WI38 (cell line): ENCODE data around the gene COMMD3.
A peak's percentile ranks its signal among the peaks of the same experiment; 100 is the strongest.

Source experiments
- H3K4me3 ChIP-seq: 2 replicates; pipeline ENCODE4 v1.5.1; 2011; ENCODE audit warnings: low read depth, mild to moderate bottlenecking, control low read depth, low read length
- TF ChIP-seq, protein P1 (sequence below): IDR thresholded peaks from 2 replicates; pipeline ENCODE4 v1.5.1; 2012; ENCODE audit warnings: low read depth, mild to moderate bottlenecking, control low read depth, low read length

Gene COMMD3

DNA sequence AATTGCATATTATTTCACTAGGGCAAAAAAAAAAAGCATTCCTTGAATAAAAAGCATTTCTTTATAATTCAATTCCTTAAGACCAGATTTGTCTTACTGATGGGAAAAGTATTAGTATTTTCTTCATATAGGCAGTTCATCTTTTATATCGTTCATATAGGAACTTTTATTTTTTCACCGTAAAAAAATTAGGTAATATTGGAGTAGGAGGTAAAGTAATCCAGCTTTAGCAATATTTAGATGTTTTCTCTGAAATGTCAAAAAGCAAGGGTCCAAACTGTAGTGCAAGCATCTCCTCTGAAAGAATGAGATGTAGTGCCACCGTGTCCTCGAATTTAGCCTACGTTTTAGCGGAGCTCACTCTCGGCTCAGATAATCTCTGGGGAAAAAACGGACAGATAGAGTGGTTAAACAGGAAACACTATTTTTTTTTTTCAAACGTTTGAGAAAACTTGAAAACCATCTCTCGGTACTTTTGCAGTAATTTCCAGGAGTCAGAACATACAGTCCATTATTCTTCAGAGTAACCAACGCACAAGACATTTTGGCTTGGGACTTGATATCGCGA is 23.7 kb downstream of the COMMD3 start:
- TF ChIP-seq, protein P1, sequence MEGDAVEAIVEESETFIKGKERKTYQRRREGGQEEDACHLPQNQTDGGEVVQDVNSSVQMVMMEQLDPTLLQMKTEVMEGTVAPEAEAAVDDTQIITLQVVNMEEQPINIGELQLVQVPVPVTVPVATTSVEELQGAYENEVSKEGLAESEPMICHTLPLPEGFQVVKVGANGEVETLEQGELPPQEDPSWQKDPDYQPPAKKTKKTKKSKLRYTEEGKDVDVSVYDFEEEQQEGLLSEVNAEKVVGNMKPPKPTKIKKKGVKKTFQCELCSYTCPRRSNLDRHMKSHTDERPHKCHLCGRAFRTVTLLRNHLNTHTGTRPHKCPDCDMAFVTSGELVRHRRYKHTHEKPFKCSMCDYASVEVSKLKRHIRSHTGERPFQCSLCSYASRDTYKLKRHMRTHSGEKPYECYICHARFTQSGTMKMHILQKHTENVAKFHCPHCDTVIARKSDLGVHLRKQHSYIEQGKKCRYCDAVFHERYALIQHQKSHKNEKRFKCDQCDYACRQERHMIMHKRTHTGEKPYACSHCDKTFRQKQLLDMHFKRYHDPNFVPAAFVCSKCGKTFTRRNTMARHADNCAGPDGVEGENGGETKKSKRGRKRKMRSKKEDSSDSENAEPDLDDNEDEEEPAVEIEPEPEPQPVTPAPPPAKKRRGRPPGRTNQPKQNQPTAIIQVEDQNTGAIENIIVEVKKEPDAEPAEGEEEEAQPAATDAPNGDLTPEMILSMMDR, result no peak
- peak overlapping the region; percentile 76 for H3K4me3 ChIP-seq

DNA sequence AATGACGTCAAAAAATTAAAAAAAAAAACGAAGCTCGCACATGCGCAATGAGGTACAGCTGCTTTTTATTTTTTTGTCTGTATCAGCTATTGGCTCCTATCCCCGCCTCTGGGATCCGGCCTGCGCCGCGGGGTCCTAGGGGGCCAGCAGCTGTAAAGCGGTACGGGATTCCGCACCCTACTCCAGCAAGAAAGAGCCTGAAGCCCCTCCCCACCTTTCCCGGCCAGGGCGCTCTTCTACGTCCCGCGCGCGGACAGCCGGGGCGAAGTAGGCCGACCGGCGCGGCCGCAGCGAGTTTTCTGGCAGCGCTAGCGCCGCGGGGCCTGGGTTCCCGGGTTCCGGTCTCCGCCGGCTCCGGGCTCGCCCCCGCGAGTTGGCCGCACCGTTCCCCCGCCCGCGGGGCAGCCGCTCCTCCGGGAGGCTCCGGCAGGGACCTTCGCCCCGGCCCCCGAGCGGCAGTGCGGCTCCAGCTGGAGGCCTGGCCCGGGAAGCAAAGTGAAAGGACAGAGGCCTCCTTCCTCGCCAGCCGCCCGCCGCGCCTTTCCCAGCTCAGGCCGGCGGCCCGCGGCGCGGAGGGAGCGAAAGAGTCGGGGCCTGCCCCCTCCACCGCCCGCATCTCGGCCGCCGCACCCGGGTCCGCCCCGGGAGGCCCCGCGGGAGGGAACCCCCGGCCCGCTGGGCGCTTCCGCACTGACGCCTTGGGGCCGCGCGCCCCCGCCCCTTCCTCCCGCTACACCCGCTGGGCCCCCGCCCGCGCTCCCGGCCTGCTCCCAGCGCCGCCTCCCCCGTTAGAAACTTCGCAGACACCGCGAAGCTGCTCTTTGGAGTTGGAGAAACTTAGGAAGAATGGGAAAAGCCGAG is 24.4 kb downstream of the COMMD3 start:
- H3K4me3 ChIP-seq, result peak overlapping the region; percentile 76
- TF ChIP-seq, protein P1, result no peak

DNA sequence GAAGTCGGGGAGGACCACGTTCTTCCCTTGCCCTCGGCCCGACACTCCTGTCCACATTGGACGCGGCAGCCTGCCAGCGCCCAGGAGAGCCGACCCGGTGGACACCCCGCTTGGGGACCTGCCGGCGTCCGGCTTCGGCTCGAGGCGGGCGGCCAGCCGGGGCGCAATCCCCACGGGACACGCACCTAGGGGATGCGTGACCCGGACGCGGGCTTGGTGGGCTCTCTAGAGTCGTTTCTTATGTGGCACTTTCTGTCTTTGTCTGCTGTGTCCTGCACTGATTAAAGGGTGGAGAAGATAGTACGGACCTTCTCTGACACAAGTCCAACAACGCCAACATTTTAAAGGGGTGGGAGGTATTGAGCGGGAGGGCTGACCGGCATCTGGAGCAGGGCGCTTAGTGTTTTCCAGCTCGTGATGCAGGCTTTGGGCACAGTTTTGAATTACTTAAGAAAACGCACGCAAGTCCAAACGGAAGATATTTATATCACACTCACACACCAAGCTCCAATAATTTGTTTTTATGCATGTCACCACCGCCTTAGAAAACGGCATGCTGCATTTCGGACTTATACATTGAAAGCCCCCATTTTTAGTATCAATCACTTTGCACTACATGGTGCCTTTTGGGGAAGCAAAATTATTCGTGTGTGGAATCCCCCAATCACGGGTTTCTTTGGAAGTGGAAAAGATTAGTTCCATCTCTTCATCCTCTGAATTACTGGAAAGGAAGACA is 25.2 kb downstream of the COMMD3 start:
- TF ChIP-seq, protein P1, result no peak
- peak overlapping the region; percentile 76 for H3K4me3 ChIP-seq

DNA sequence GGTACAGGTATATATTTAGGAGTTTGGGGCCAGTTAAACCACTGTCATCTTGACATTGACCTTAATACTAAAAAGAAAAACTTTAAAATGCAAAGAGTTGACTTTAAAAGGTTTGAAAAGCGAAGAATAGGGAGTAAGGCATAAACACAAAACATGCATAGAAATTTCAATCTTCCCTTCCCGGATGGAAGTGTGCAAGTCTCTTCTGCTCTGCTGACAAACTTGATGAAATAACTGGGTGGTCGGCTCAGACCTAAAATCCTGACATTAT is 25.7 kb downstream of the COMMD3 start:
- H3K4me3 ChIP-seq, result no peak overlapping the region
- TF ChIP-seq, protein P1, result no peak

DNA sequence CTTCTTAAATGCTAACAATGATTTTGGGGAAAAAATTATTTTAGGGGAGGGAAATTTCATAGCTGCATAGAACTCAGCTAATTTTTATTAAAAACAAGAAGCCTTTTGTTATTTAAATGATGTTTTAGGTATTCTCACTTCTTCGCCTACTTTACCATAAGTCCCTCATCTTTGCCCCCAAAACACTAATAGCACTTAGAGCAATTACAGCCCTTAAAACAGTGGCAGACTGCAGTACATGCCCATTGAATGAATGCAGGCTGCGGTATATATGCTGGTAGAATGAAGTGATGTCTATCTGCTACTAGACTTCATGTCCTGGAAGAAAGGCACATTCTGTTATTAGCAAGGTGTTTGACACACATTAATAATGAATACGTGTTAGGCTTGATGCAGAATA is 26.2 kb downstream of the COMMD3 start:
- TF ChIP-seq, protein P1, result no peak
- H3K4me3 ChIP-seq, result no peak overlapping the region

DNA sequence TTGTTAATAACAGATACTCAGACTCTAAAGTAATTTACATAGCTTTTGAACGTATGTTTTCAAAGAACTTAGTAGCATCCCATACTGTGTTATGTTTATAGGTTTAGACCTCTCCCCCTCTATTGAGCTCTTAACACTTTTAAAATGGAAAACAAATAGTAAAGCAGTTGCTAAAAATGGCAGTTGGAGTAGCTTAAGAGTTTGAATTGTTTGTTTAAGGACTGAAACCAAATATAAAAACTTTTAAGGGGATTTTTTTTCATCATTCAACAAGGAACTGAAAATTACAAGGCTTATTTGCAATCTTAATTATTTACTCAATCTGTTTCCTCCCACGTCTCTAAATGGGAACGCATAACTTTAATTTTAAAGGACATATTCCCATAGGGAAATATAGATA is 27.5 kb downstream of the COMMD3 start:
- TF ChIP-seq, protein P1, result no peak
- no peak overlapping the region for H3K4me3 ChIP-seq

DNA sequence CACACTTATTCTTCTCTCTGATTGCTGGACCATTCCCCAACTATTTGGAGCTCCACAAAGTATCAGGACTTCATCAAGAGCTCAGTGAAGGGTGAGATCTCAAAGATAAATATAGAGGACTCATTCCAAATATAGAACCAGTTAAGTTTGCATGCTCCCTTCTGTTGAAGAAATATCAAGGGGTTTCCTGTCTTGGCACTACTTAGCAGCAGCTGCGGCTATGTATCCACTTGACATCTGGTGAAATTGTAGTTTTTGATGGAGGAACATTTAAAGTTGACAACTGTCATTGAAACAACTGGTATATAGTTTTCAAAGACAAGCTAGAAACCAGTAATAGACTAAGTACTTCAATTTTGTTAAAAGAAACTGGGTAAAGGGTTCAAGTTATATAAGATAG is 28.1 kb downstream of the COMMD3 start:
- TF ChIP-seq, protein P1, result no peak

More for the DNA sequence above, 28.1 kb downstream of the COMMD3 start:
- no peak overlapping the region for H3K4me3 ChIP-seq
